ENCODE results near the gene RPP38. TPM values are rescaled to one million over a fixed set of nuclear protein-coding genes. Genes with fewer than 3 reads are reported as not detected.

RPP38 gene
- polyA plus RNA-seq, 1 donor: 11.9 TPM

DNA sequence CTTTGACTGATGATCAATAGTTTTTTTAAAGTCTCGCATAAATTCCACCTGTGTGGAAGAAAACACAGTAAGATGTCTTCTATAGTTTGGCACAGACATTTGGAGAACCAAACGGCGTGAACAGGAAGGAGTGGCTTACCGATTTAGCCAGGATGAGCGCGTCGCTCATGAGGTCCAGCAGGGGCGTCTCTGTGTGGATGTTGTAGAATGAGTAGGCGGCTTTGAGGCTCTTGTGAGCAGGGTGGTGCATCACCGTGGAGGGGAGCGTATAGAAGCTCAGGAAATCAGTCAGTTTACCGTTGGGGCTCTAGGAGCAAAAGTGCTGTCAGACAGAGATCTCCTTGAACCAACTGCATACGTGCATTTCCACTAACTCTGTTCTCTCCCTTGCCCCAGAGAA is 15.5 kb downstream of the RPP38 start:
- DNase-seq (ENCODE audit: low read depth): no peak

DNA sequence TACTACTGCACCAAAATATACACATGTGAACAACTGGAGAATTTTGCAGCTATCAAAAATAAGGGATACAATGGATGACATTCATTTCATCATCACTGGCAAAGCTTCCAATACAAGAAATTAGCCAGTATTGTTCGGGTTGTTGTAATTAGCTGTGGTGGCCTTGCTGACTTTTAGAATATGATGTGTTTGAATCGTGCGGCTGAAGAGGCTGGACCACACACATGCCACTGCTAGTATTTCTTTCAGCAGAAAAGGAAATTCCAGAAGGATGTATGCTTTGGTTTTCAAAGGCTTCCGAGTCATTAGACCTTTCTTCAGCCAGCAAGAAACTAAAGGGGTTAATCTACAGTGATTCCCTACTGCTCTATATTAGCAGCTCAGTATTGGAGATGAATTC is 16.6 kb downstream of the RPP38 start:
- no peak for DNase-seq (ENCODE audit: low read depth)

DNA sequence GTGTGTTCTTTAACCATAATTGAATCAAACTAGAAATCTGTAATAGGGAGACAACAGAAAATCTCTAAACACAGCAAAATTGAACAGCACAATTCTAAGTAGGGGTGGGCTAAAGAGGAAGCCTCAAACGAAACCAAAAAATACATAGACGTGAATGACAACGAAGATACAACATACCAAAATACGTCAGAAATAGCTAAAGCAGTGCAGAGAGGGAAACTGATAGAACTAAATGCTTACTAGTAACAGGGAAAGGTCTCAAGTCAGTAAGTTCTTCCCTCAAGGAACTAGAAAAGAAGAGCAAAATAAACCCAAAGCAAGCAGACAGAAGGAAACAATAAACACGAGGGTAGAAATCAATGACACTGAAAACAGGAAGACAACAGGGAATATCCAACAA is 19.1 kb downstream of the RPP38 start:
- DNase-seq (ENCODE audit: low read depth): no peak

DNA sequence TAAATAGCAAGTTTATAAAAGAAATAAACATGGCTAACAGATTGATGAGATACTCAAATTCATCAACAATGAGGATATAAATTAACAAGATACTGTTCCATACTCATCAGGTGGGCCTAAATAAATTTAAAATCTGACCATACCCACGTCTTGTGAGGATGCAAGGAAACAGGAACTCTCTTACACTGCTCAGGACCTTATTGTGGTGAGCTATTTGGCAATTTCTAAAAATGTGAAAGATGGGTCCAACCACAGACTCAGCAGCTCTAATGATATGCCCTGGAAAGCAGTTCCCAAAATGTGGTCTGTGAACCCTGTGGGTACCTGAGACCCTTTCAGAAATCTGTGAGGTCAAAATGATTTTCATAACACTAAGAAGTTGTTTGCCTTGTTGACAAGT is 21.5 kb downstream of the RPP38 start:
- no peak for DNase-seq (ENCODE audit: low read depth)

DNA sequence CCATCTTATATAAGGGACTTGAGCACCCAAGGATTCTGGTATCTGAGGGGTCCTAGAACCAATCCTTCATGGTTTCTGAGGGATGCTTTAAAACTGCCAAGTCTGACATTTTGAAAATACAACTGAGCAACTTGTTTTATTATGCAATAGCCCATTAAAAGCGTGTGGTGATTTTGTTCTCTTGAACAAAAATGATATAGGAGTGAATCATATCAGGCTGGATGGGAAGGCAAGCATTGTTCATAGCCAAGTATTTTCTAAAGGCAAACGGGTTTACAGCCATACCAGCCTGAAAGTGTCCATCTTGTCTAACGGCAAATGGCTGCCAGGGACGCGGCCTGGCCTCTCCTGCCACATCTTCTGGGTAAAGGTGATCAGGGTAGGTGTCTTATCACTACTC is 23.4 kb downstream of the RPP38 start:
- no peak for DNase-seq (ENCODE audit: low read depth)

DNA sequence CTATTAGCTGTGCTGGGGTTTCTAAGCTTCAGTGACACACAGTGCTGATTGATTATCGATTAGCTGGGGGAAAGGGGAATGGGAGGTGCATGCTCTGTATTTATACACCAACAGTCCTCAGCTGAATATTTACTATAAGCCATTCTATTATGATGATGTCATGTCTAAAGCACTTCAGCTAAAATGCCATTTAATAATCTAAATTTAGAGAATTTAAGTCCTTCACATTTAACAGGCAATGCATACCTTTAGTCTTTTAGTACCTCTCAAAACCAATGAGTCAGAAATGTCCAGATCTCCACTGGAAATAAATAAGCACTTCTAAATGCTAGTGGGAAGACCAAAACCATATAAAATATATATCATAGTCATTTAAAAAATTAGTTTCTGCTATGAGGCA is 24.6 kb downstream of the RPP38 start:
- DNase-seq (ENCODE audit: low read depth): no peak

DNA sequence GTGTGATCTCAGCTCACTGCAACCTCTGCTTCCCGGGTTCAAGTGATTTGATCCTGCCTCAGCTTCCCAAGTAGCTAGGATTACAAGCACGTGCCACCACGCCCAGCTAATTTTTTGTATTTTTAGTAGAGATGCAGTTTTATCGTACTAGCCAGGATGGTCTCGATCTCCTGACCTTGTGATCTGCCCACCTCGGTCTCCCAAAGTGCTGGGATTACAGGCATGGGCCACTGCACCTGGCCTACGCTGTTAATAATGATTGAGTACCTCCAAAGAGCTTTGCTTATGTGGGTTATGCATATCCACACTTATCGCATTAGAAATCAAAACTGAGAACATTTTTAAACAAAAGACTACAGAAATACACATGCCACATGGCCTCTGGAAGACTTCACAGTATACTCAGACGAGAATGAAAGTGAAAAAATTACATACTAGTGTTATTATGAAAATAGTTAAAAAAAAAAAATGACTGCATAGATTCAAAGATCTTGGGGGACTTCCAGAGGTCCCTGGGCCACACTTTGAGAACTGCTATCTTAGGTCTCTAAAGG is 25.4 kb downstream of the RPP38 start:
- no peak for DNase-seq (ENCODE audit: low read depth)

DNA sequence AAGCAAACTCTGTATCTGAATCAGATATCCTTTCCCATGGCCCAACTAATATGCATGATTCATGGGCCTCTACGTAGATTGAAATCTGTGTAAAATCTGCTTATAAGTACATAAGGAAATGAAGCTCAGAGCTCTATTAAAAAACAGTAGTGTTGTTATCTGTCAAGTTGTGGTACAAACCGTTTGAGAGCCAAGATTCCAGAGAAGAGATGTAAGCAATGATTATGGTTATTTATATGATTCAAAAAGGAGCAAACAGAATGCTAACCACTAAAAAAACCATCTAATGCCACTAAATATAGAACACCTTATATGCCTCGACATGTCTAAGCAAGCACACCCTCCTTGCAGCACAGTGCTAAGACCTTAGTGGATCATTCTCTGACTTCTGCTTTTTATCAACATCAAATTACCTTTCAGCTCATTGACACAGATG is 26.6 kb downstream of the RPP38 start:
- DNase-seq (ENCODE audit: low read depth): no peak

DNA sequence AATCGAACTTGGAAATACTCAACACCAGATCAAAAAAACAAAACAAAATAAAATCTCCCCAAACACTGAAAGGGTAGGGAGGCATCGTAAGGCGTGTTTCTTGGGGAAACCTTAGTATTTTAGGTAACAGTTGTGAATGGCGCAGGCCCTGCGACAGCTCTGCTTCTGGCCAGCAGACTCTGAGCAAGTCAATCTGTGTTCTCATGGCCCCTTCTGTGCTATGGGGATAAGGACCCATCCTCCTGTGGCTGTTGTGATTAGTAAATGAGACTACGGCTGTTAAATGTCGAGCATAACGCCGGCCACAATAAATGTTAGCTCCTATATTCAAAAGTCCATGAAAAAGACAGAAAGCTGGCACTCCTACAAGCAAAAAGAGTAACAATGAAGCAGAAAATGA is 27.0 kb downstream of the RPP38 start:
- DNase-seq (ENCODE audit: low read depth): no peak

DNA sequence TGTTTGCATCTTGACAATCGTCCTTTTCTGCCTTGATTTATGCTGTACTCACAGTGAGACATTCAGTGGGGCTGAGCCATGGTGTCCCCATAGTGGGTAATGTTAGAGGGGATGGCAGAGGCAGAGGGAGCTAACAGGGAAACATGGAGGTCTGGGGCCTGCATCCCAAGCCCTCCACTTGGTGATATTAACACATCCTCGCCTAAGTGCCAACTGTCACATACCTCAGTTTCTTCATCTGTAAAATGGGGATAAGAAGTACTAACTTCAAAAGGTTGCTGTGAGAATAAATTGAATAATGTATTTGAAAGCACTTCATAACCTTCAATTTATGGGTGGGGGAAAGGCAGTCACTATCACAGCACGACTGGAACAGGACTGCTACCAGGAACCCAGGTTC is 27.8 kb downstream of the RPP38 start:
- no peak for DNase-seq (ENCODE audit: low read depth)

DNA sequence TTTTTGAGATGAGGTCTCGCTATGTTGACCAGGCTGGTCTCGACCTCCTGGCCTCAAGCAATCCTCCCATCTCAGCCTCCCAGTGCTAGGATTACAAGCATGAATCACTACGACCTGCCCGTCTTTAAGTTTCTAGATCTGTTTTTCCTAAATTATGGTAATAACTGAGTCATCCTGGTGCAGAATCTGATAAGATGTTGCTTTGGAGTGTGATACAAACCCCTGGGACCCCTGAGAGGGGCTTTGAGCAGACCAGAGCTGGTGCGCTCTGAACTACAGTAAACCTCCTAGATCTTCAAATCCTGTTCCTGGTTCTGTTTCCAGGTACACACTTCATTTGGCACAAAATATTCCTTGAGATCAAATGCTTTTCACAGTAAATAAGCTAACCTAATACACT is 34.2 kb downstream of the RPP38 start:
- DNase-seq (ENCODE audit: low read depth): no peak

DNA sequence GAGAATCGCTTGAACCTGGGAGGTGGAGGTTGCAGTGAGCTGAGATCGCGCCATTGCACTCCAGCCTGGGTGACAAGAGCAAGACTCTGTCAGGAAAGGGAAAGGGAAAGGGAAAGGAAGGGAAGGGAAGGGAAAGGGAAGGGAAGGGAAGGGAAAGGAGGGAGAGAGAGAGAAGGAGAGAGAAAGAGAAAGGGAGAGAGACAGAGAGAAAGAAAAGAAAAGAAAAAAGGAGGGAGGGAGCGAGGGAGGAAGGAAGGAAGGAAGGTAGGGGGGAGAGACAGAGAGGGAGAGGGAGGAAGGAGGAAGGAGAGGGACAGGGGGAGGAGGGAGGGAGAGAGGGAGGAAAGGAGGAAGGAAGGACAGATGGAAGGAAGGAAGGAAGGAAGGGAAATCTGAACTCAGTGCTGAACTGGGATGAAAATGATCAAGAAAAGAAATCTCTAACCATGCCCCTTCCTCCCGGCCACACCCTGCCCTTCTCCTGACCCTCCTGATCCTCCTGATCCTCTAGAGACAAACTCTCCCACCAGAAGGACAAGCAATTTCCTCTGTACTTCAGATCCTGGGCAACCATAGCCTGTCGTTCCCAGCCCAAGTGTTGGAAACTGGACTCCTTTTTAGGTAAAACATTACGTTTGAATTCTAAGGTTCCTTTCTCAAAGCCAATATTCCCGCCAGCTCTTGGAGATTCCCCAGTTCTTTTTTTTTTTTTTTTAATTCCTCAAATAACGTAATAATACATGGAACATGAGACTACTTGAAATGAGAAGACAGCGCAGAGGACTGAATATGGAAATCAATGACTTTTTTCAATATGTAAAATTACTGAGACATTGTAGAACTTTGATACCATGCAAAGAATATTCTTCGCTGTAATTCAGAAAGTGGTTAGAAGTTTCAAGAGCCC is 39.2 kb downstream of the RPP38 start:
- DNase-seq (ENCODE audit: low read depth): no peak

DNA sequence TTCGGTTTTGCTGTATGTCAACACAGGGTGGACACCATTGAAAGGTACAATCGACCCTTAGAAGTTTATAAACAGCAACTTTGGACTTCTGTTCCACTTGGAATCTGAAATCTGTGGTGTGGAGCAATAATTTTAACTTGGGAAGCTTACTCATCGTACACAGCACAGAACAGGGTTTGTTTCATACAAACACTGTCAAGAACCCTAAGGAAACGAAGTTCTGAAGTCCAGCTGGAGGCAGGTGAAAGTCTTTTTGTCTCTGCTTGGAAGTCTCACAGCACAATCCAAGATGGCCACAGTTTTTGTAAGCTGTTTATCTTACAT is 39.8 kb downstream of the RPP38 start:
- DNase-seq (ENCODE audit: low read depth): no peak

DNA sequence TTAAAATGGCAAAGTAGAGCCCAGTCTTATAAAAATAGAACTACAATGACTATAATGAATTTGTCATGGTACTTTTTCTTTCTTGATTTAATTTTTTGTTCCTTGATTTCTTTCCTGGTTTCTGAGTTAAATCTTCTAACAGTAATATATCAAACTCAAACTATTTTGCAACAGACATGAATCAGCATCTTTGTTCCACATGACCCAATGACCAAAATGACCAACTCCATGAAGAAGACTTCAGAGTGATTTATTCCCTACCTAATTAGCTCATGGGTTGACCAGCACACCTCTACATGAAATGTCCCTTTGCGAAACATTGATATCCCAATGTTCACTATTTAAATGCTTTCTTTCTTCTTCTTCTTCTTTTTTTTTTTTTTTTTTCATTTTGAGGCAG is 40.5 kb downstream of the RPP38 start:
- no peak for DNase-seq (ENCODE audit: low read depth)

DNA sequence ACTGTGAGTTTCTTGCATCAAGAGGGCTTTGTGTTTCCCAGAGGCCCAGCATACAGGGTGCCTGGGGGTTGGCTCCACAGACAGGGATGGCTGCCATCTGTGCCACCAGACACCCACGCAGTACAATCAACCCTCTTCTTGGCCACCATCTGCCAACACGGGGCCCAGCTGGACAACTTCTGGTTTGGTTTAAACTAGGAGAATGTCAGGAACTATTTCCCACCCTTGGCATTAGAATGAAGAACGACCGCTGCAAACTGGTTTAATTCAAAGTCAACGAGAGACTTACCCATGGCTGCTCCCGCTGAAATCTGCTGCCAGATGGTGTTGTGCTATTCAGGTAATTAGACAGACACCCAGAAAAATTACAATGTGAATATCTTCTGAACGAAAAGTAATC is 43.5 kb downstream of the RPP38 start:
- DNase-seq (ENCODE audit: low read depth): no peak

DNA sequence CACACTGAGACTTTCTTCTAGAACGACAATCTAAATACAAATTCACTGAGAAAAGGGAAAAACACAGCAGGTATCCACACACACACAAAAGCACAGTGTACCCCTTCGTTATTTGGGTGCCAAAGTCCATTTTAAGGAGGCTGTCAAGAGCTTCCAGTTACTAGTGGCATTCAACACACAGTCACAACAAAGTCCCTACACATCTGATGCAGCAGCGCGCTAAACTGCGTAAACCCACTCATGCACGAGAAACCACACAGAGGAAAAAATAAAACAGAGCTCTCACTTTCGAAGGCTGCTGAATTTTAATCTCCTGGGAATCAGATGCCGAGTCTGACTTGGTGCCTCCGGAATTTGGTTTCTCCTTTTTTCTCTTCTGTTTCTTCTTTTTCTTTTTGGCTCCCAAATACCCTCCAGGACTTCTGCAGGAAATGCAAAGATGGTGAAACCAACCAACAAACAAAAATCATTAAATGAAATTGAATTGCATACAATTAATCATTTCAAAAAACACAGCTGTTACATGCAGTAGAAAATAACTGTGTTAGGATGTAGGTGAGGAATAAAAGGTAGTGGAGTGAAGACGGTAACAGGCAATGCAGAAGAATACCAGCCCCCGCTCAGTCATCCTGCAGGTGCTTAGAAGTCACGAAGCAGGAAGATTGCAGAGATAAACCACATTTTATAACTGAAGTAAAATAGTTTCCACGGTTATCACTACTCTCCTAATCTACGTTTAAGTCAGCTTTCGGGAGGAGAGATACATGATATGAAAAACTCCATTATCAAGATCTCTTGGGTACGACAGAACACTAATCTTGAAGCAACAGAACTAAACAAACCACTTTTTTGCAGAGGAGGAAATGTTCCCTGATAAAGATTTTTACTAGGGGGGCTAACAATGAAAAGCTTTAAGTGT is 44.2 kb downstream of the RPP38 start:
- no peak for DNase-seq (ENCODE audit: low read depth)

DNA sequence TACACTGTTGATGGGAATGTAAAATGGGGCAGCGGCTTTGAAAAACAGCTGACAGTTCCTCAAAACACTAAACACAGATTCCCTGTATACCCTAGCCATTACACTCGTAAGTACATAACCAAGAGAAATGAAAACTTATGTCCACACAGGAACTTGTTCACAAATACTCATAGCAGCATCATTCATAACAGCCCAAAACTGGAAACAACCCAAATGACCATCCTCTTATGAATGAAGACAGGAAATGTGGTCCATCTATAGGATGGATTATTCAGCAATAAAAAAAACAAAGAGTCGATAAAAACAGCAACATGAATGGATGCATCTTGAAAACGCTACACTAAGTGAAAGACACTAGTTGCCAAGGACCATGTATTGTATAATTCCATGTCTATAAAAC is 47.6 kb downstream of the RPP38 start:
- DNase-seq (ENCODE audit: low read depth): no peak

DNA sequence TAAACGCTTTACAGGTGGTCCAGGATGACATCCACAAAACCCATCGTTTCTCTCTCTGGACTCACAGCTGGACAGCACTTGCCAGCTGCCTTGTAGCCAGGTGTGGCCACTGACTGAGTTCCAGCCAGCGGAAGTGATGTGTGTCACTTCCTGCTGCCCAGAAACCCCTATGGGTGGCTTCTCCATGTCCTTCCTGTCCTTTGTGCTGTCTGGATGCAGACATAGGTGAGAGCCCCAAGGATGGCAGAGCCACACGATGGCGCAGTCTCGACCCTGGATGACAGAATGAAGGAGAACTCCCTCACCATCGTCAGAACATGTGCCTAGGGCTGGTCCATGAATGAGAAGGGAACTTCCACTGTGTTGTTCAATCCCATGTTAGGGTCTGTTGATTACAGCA is 49.2 kb downstream of the RPP38 start:
- DNase-seq (ENCODE audit: low read depth): no peak

DNA sequence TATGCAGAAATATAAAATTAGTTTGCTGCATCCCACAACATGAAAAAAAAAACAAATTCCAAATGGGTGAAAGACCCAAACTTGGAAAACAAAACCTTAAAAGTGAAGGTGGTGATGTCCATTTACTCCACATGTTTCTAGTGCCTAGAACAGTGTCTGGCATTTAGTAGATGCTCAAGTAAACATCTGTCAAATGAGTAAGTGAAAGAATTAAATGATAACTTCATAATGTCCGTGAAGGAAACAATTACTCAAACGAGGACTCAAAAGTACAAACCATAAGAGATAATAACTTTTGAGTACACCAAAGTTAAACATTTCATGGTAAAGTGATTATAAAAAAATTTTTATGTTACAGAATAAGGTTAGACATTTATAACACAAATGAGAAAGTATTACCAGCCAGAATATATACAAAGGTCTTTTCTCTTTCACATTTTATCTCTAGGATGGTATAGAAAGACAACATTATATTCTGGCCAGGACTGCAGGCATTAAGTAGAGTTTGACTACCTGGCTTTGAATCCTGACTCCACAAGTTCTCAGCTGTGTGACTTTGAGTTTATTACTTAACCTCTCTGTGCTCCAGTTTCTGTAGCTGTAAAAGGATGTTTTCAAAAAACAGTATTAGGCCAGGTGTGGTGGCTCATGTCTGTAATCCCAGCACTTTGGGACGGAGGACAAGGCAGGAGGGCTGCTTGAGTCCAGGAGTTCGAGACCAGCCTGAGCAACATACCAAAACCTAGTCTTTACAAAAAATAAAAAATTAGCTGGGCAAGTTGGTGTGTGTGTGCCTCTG is 50.6 kb downstream of the RPP38 start:
- DNase-seq (ENCODE audit: low read depth): no peak

DNA sequence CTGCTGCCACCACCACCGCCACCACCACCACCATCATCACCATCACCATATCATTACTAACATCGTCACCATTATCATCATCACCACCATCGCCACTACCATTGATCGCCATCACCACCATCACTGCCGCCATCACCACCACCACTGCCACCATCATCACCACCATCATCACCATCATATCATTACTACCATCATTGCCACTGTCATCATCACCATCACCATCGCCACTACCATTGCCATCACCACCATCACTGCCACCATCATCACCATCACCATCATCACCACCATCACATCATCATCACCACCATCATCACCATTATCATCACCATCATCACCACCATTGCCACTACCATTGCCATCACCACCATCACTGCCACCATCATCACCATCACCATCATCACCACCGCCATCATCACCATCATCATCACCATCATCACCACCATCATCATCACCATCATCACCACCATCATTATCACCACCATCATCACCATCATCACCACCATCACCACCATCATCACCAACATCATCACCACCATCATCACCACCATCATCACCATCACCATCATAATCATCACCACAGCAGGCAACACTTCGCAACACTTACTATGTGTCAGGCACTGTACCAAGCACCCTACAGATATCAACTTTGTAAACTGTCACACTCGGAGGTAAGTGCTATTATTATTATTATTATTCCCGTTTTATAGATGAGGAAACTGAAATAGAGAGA is 52.1 kb downstream of the RPP38 start:
- no peak for DNase-seq (ENCODE audit: low read depth)

DNA sequence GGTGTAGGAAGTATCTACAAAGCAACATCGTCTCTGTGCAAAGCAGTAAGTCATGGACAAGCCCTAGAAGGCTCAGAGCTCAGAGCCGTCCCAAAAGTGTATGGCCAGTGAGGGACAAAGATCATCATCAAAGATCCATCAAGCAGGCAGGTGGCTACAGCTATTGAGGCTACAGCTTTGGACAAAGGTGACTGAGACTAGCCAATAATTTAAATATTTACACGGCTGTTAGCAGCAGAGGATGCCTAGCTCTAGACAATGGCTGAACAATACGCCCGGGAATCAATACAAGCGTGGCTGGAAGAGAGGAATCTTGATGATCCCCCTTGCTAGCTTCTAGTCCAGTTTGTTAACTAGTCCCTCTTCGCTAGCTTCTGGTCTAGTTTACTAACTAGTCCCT is 53.4 kb downstream of the RPP38 start:
- no peak for DNase-seq (ENCODE audit: low read depth)

All from forelimb muscle (tissue), 1 donor.